K562 (cell line): Measurements from ENCODE around the gene JMJD1C. TPM values are rescaled to one million over a fixed set of nuclear protein-coding genes. Genes with fewer than 3 reads are reported as not detected.
A peak's percentile ranks its signal among the peaks of the same experiment; 100 is the strongest.

Experiments
- ATAC-seq: fragments of 200-7000 bp; cut with Tn5 transposase; 3 replicates; pipeline ENCODE4 v1.9.1; 2020; ENCODE audit warnings: moderate library complexity
- BruUV-seq: library from RNA; stranded (reverse); fragments of 400-500 nt; replicated peaks from 2 replicates; lab custom pipeline; 2021; lab: Mats Ljungman, UMichigan
- CTCF ChIA-PET: fragments of 300-600 bp; formaldehyde crosslinking; extraction: SDS; loops from one replicate; lab custom pipeline; 2021; ENCODE audit warnings: low intra/inter-chr PET ratio; lab: Yijun Ruan, JAX
- POLR2A ChIA-PET: fragments of 300-600, 350-650 bp; sonication (Branson Sonifier 250); formaldehyde crosslinking; extraction: SDS; loops from one replicate; lab custom pipeline; 2021; ENCODE audit warnings: antibody characterized with exemption, inconsistent platforms; lab: Yijun Ruan, JAX
- DNase-seq, 4 experiments: peaks; one replicate each; pipeline versions ENCODE4 v3.0.0 to v3.0.0-alpha.2; 2011 to 2018; ENCODE audit warnings: low spot score in 3 of 4, mixed read lengths in 3 of 4; ENCODE audit errors: extremely low read depth in 1 of 4
- FAIRE-seq: peaks from 2 replicates; lab custom pipeline; 2011; peaks lifted over from hg19 to GRCh38; lab: Jason Lieb, UNC
- H2AFZ ChIP-seq: 2 replicates; pipeline ENCODE4 v1.6.0; 2011; ENCODE audit warnings: low read depth, low read length, control low read depth, inconsistent platforms
- H3K27ac ChIP-seq: fragments of 200-600 bp; 3 replicates; pipeline ENCODE4 v1.8.0; 2011; ENCODE audit warnings: low read depth, mild to moderate bottlenecking, control low read depth, inconsistent platforms, low read length, moderate library complexity, mixed read lengths; ENCODE audit errors: extremely low read depth
- H3K27me3 ChIP-seq, 2 experiments: fragments of 300-600 bp in 1 of 2; 2 replicates in 1 of 2; 3 replicates in 1 of 2; pipeline versions ENCODE4 v1.6.0 to v1.8.0; 2011; ENCODE audit warnings: inconsistent platforms in 2 of 2, low read length in 2 of 2, mild to moderate bottlenecking in 1 of 2, mixed read lengths in 1 of 2, moderate library complexity in 1 of 2; ENCODE audit not compliant: control insufficient read depth in 2 of 2, insufficient read depth in 2 of 2
- H3K36me3 ChIP-seq: fragments of 300-600 bp; 3 replicates; pipeline ENCODE4 v1.8.0; 2011; ENCODE audit warnings: mild to moderate bottlenecking, low read length, inconsistent platforms; ENCODE audit not compliant: control insufficient read depth, insufficient read depth
- H3K4me1 ChIP-seq, 2 experiments: fragments of 200-600 bp in 1 of 2; replicated peaks in 1 of 2; 2 replicates in 1 of 2; 3 replicates in 1 of 2; pipeline versions ENCODE4 v1.5.1 to v1.8.0; 2011; ENCODE audit warnings: inconsistent platforms in 2 of 2, low read length in 2 of 2, mild to moderate bottlenecking in 1 of 2, mixed read lengths in 1 of 2, moderate library complexity in 1 of 2; ENCODE audit not compliant: control insufficient read depth in 2 of 2, insufficient read depth in 2 of 2
- H3K4me2 ChIP-seq: 2 replicates; pipeline ENCODE4 v1.6.1; 2011; ENCODE audit warnings: low read length, control low read depth, inconsistent platforms, mixed read lengths; ENCODE audit not compliant: insufficient read depth
- H3K4me3 ChIP-seq: fragments of 200-600 bp; sonication (generic), shearing (Covaris generic); 2 replicates; pipeline ENCODE4 v1.5.1; 2016; ENCODE audit warnings: control low read depth, inconsistent platforms
- H3K79me2 ChIP-seq: fragments of 200-600 bp; 3 replicates; pipeline ENCODE4 v1.8.0; 2011; ENCODE audit warnings: low read length, inconsistent platforms; ENCODE audit not compliant: control insufficient read depth, insufficient read depth
- H3K9ac ChIP-seq, 2 experiments: 2 replicates each; pipeline versions ENCODE4 v1.6.0 to v1.6.1; 2011; ENCODE audit warnings: low read depth in 2 of 2, low read length in 2 of 2, control low read depth in 1 of 2, inconsistent platforms in 1 of 2, mild to moderate bottlenecking in 1 of 2, mixed read lengths in 1 of 2; ENCODE audit not compliant: insufficient read depth in 1 of 2
- H3K9me1 ChIP-seq: one replicate; pipeline ENCODE4 v1.6.0; 2011; ENCODE audit warnings: inconsistent platforms, mild to moderate bottlenecking, low read length, moderate library complexity; ENCODE audit not compliant: control insufficient read depth, insufficient read depth
- H3K9me3 ChIP-seq: replicated peaks from 2 replicates; pipeline ENCODE4 v1.5.1; 2011; ENCODE audit warnings: low read depth, low read length, inconsistent platforms; ENCODE audit not compliant: control insufficient read depth, insufficient read depth
- H4K20me1 ChIP-seq: replicated peaks from 2 replicates; pipeline ENCODE4 v1.6.1; 2011; ENCODE audit warnings: low read length, inconsistent platforms, mixed read lengths; ENCODE audit not compliant: control insufficient read depth, insufficient read depth
- CHD1 ChIP-seq: fragments of 200-600 bp; sonication (generic); IDR thresholded peaks from one replicate; pipeline ENCODE4 v1.6.1; 2012; ENCODE audit warnings: mild to moderate bottlenecking, moderate library complexity, low read length, inconsistent platforms
- E2F5 ChIP-seq: sonication (generic); formaldehyde crosslinking; IDR thresholded peaks from 2 replicates; pipeline ENCODE4 v1.8.0; 2022; ENCODE audit warnings: mild to moderate bottlenecking, missing genetic modification reagents
- EWSR1 ChIP-seq: fragments of 450-650 bp; IDR thresholded peaks from 2 replicates; pipeline ENCODE4 v1.6.1; 2018; ENCODE audit warnings: borderline replicate concordance, mild to moderate bottlenecking, low read depth, moderate library complexity; ENCODE audit not compliant: partially characterized antibody
- FOXM1 ChIP-seq, 2 experiments: fragments of 450-650 bp in 1 of 2; sonication (generic) in 1 of 2; formaldehyde crosslinking in 1 of 2; IDR thresholded peaks; 2 replicates each; pipeline versions ENCODE4 v1.6.1 to v1.9.0; 2017 to 2022; ENCODE audit warnings: low read depth in 2 of 2, mild to moderate bottlenecking in 2 of 2, missing genetic modification reagents in 1 of 2, moderate library complexity in 1 of 2
- NR2C1 ChIP-seq, 2 experiments: fragments of 450-650 bp; IDR thresholded peaks; 2 replicates each; pipeline ENCODE4 v1.6.1; 2017; ENCODE audit warnings: mild to moderate bottlenecking in 2 of 2, antibody characterized with exemption in 1 of 2, inconsistent platforms in 1 of 2, missing compliant biosample characterization in 1 of 2, missing genetic modification characterization in 1 of 2
- NRF1 ChIP-seq, 2 experiments: fragments of 450-650 bp; IDR thresholded peaks in 1 of 2; conservative IDR thresholded peaks in 1 of 2; 2 replicates each; pipeline ENCODE4 v1.6.1; 2014; ENCODE audit warnings: mild to moderate bottlenecking in 2 of 2
- PHF8 ChIP-seq: fragments of 200-600 bp; sonication (generic); IDR thresholded peaks from 2 replicates; pipeline ENCODE4 v1.6.1; 2012; ENCODE audit warnings: mixed run types, mild to moderate bottlenecking, inconsistent platforms, low read length, moderate library complexity, borderline replicate concordance
- TSHZ1 ChIP-seq: fragments of 250-450 bp; sonication (Bioruptor Pico); IDR thresholded peaks from 2 replicates; pipeline ENCODE4 v1.4.0; 2020; ENCODE audit warnings: mild to moderate bottlenecking, moderate library complexity
- ZBTB12 ChIP-seq: fragments of 250-450 bp; sonication (Bioruptor Pico); IDR thresholded peaks from 2 replicates; pipeline ENCODE4 v1.4.0; 2020
- ZBTB7A ChIP-seq: IDR thresholded peaks from 2 replicates; pipeline ENCODE4 v1.6.1; 2011; ENCODE audit warnings: low read depth, mild to moderate bottlenecking, low read length, moderate library complexity, borderline replicate concordance; ENCODE audit not compliant: control insufficient read depth
- ZNF140 ChIP-seq: fragments of 250-450 bp; sonication (Bioruptor Pico); IDR thresholded peaks from 2 replicates; pipeline ENCODE4 v1.8.0; 2021; ENCODE audit warnings: moderate library complexity, mild to moderate bottlenecking, inconsistent platforms
- ZNF561 ChIP-seq: fragments of 450-650 bp; formaldehyde crosslinking; conservative IDR thresholded peaks from 2 replicates; pipeline ENCODE4 v1.4.0; 2020; ENCODE audit warnings: mild to moderate bottlenecking, moderate library complexity
- WGBS: fragments of 100-300 bp; shearing (Covaris generic); methylation state at CpG from one replicate; pipeline ENCODE4 v1.1.6; 2016; ENCODE audit warnings: low coverage, mixed read lengths; ENCODE audit not compliant: insufficient coverage; ENCODE audit errors: missing lambda C conversion rate; 5-methylcytosine and 5-hydroxymethylcytosine counted together
- in situ Hi-C: fragments of 300-500 bp; cut with MboI; formaldehyde crosslinking; loops from 4 replicates; pipeline ENCODE4 v1.15.0; 2018; ENCODE audit warnings: inconsistent platforms, mixed read lengths
- intact Hi-C: fragments of 100-400 bp; cut with micrococcal nuclease; formaldehyde crosslinking; loops from 2 replicates; pipeline ENCODE4 v1.14.2; 2022
- polyA plus RNA-seq, 8 experiments: library from polyadenylated mRNA; depleted of rRNA in 4 of 8; stranded (reverse) in 5 of 8; unstranded in 3 of 8; fragments of >200 nt; fragmentation: Nextera tagmentation in 2 of 8; fragmentation: Illumina TruSeq in 1 of 8; extraction: Ambion mirVana in 2 of 8; extraction: Trizol in 1 of 8; gene quantifications; 2 replicates each; pipeline versions ENCODE4 v1.2.1 to v1.2.3, GENCODE V29; 2011 to 2014; ENCODE audit warnings: inconsistent platforms in 1 of 8, missing spikeins in 1 of 8
- total RNA-seq, 7 experiments: library from RNA; depleted of rRNA in 6 of 7; stranded (reverse); fragments of >200 nt in 6 of 7; fragmentation: Illumina TruSeq in 2 of 7; extraction: Trizol in 2 of 7; gene quantifications; 2 replicates each; pipeline versions ENCODE4 v1.2.1 to v1.2.3, GENCODE V29; 2011 to 2021; ENCODE audit warnings: low replicate concordance in 1 of 7
- TF ChIP-seq, protein P1 (sequence below), 2 experiments: fragments of 450-650 bp; conservative IDR thresholded peaks; 2 replicates each; pipeline ENCODE4 v1.6.1; 2017; ENCODE audit warnings: mild to moderate bottlenecking in 2 of 2, moderate library complexity in 2 of 2

Gene JMJD1C
- total and polyA plus RNA-seq, 9 of the 15 experiments (the other 6 are each of a cell fraction or from before 2014, with no cell fraction given): 25.3 to 68.0 (median 47.2) TPM

DNA sequence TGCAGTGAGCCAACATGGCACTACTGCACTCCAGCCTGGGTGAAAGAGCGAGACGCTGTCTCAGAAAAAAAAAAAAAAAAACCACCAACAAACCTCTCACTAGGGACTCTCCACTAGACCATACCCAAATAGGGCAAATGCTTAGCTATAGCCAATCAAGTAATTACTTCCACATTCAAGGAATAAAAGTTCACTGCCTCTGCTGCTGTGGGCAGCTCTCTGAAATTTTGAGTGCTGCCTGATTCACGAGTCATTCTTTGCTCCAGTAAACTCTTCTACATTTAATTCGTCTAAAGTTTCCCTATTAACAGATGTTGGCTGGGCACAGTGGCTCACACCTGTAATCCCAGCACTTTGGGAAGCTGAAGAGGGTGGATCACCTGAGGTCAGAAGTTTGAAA is 337.3 kb downstream of the JMJD1C start (continued):
- TF ChIP-seq NRF1 (conservative IDR thresholded peaks at IDR 0.05 in 1 of 2, IDR thresholded peaks at IDR 0.05 in 1 of 2): no peak
- no peak for TF ChIP-seq ZBTB7A
- TF ChIP-seq ZNF140 (CRISPR knock-in tag): no peak
- TF ChIP-seq EWSR1: no peak
- no peak for TF ChIP-seq PHF8

- no peaks in the 10 kb centered on the region for H3K79me2 ChIP-seq
- no peaks in the 10 kb centered on the region for H3K9me1 ChIP-seq
- BruUV-seq: no TSS peak
- ATAC-seq (peak; percentile 64), FAIRE-seq (no peak), DNase-seq (no peak)
- in situ Hi-C loops (no loop called here), intact Hi-C loops (no loop called here)
- H3K4me3 ChIP-seq: no peak overlapping the region
- no peak overlapping the region for H3K4me2 ChIP-seq
- peak overlapping the region; percentile 7; the same call in 1 of the 2 replicates for H2AFZ ChIP-seq
- no peaks in the 10 kb centered on the region; a peak in 1 of 5 replicates for H3K4me1 ChIP-seq
- H3K36me3 ChIP-seq: no peaks in the 10 kb centered on the region
- no peaks in the 10 kb centered on the region for H3K27me3 ChIP-seq
- CTCF ChIA-PET: no interaction called here
- no peak overlapping the region for H3K9ac ChIP-seq
- H3K27ac ChIP-seq: no peak overlapping the region
- H4K20me1 ChIP-seq: no peaks in the 10 kb centered on the region
- POLR2A ChIA-PET: no interaction called here
- no peaks in the 10 kb centered on the region for H3K9me3 ChIP-seq
- 12% methylated on average over 2 of the region's 2 CpGs for WGBS
- TF ChIP-seq ZNF561 (no peak), FOXM1 (IDR thresholded peaks at IDR 0.05; ENCODE audit: low read depth) (peak; percentile 57), FOXM1 (CRISPR knock-in tag; IDR thresholded peaks at IDR 0.05; ENCODE audit: low read depth) (no peak), CHD1 (no peak), ZBTB12 (CRISPR knock-in tag) (no peak), NR2C1 (IDR thresholded peaks at IDR 0.05) (peak; percentile 39; the same call in 1 of the 2 replicates), NR2C1 (tag; IDR thresholded peaks at IDR 0.05) (no peak), TSHZ1 (CRISPR knock-in tag) (no peak), E2F5 (CRISPR knock-in tag) (no peak)
- TF ChIP-seq, protein P1, sequence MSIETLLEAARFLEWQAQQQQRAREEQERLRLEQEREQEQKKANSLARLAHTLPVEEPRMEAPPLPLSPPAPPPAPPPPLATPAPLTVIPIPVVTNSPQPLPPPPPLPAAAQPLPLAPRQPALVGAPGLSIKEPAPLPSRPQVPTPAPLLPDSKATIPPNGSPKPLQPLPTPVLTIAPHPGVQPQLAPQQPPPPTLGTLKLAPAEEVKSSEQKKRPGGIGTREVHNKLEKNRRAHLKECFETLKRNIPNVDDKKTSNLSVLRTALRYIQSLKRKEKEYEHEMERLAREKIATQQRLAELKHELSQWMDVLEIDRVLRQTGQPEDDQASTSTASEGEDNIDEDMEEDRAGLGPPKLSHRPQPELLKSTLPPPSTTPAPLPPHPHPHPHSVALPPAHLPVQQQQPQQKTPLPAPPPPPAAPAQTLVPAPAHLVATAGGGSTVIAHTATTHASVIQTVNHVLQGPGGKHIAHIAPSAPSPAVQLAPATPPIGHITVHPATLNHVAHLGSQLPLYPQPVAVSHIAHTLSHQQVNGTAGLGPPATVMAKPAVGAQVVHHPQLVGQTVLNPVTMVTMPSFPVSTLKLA (conservative IDR thresholded peaks at IDR 0.05): no peak
Observed at GRCh38 chr10:63125459-63125858, 340.3 kb downstream of the JMJD1C start.
